ENCODE measurements around the gene FOXF1.

The FOXF1 gene

DNA sequence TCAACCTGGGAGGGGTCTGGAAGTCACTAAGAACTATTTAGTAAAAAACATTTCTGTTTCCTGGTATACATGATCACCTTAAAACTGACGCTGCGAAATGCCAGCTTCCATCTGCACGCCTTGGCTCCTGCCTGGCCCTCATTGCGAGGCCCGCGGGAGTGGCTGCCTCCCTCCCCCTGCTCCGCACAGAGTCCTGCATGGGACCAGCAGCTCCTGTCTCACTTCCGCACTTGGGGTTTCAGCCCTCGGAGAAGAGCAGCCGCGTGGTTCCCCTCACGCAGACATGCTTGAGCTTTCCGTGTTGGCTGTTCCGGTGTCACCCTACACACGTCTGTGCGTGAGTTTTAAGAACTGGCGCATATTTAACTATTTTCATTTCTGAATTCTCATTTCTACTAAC lies 26.3 kb downstream of the FOXF1 start:
- TF ChIP-seq, protein P1, sequence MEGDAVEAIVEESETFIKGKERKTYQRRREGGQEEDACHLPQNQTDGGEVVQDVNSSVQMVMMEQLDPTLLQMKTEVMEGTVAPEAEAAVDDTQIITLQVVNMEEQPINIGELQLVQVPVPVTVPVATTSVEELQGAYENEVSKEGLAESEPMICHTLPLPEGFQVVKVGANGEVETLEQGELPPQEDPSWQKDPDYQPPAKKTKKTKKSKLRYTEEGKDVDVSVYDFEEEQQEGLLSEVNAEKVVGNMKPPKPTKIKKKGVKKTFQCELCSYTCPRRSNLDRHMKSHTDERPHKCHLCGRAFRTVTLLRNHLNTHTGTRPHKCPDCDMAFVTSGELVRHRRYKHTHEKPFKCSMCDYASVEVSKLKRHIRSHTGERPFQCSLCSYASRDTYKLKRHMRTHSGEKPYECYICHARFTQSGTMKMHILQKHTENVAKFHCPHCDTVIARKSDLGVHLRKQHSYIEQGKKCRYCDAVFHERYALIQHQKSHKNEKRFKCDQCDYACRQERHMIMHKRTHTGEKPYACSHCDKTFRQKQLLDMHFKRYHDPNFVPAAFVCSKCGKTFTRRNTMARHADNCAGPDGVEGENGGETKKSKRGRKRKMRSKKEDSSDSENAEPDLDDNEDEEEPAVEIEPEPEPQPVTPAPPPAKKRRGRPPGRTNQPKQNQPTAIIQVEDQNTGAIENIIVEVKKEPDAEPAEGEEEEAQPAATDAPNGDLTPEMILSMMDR (conservative IDR thresholded peaks at IDR 0.05; ENCODE audit: low read depth) = no peak
- CTCF ChIA-PET = no interaction called here
- no peak for DNase-seq (ENCODE audit: low spot score)
- POLR2A ChIA-PET (ENCODE audit: low non-redundant PET) = no interaction called here
- H3K27ac ChIP-seq = no peak overlapping the region

DNA sequence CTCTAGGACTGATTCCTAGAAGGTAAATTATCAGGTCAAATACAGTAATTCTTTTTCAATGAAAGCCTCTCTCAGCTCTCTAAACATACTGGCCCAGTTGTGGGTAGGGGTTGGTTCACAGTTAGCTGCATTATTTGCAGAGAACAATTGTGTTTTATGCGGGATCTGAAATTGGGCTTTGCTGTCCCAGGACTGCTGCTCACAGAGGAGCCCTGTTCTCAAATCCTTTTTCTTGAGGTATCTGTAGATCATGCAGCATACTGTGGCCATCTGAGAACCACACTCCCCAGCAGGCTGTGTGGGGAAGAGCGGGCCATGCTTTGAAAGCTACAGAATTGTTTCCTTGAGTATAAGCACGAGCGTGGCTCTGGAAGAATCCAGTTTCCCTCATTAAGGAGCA lies 27.2 kb downstream of the FOXF1 start:
- CTCF ChIA-PET = no interaction called here
- no peak overlapping the region for H3K27ac ChIP-seq
- POLR2A ChIA-PET (ENCODE audit: low non-redundant PET) = no interaction called here
- TF ChIP-seq, protein P1 (conservative IDR thresholded peaks at IDR 0.05; ENCODE audit: low read depth) = no peak
- no peak for DNase-seq (ENCODE audit: low spot score)

DNA sequence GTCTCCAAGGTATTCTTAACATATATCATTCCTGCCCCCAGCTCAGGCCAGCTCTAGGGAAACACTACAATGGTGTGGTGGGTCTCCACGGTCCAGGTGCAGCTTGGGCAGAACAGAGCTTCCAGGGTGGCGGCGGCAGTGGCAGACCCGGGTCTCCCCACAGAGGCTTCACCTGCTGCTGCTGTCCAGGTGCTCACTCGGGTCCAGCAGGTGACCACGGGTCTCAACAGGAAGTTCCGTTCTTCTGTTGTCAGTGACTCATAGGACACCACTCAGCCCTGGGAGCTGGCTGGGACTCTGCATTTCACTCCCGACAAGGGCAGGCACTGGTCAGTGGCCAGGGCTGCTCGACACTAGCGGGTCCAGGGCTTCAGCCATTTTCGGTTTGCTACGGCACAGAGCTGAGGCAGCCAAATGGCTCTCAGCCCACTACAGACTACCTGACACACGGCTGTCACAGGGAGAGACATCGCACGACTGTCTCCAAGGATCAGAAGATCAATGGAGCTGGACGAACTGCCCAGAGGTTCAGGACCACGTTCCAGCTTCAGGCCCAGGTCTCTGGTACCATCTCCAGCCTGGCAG lies 28.0 kb downstream of the FOXF1 start:
- CTCF ChIA-PET = no interaction called here
- DNase-seq (ENCODE audit: low spot score) = no peak
- H3K27ac ChIP-seq = no peak overlapping the region
- TF ChIP-seq, protein P1 (conservative IDR thresholded peaks at IDR 0.05; ENCODE audit: low read depth) = no peak
- POLR2A ChIA-PET (ENCODE audit: low non-redundant PET) = no interaction called here

DNA sequence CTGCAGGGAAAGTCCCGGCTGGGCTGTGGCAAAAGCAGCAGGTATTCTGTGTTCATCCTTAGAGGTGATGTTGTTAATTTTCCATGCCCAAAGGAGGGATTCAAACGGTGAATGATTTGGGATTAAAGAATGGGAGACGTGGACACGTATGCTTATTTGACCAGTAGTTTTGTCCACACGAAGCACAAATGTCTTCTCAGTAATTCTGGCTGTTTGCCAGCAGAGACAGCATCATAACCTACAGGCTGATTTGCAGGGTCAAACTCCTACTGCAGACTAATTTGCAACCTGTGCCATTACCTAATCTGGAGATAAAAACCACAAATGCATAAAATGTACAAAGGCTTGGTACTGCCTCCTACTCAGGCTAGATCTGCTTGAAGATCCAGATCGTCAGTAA lies 30.6 kb downstream of the FOXF1 start:
- TF ChIP-seq, protein P1 (conservative IDR thresholded peaks at IDR 0.05; ENCODE audit: low read depth) = no peak

DNA sequence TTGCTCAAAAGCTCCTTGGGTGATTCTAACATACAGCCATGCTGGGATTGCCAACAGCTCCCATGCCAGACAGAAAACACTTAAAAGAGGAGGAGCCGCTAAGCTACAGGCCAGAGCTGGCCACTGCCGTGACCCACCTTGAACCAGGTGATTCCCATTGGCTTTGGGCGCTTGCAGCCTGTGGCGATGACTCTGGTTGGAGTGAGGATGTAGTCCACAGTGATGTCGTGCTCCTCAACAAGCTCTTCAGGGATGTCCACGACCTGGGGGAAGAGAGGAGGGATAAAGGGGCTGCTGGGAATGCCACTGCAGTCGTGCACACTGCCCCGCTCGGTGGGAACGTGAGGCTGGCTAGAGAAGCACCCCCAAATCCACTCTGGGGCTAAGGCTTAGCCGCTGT lies 31.2 kb downstream of the FOXF1 start:
- TF ChIP-seq, protein P1 (conservative IDR thresholded peaks at IDR 0.05; ENCODE audit: low read depth) = no peak
- ChIA-PET CTCF (interaction anchor here (0.5 kb wide), 1 partner anchor 555 kb away, joined by 6 read pairs; no protein-coding TSS in a partner anchor), POLR2A (ENCODE audit: low non-redundant PET) (no interaction called here)

More for the DNA sequence above, 30.6 kb downstream of the FOXF1 start:
- H3K27ac ChIP-seq = no peak overlapping the region
- CTCF ChIA-PET = no interaction called here
- no peak for DNase-seq (ENCODE audit: low spot score)
- POLR2A ChIA-PET (ENCODE audit: low non-redundant PET) = no interaction called here

DNA sequence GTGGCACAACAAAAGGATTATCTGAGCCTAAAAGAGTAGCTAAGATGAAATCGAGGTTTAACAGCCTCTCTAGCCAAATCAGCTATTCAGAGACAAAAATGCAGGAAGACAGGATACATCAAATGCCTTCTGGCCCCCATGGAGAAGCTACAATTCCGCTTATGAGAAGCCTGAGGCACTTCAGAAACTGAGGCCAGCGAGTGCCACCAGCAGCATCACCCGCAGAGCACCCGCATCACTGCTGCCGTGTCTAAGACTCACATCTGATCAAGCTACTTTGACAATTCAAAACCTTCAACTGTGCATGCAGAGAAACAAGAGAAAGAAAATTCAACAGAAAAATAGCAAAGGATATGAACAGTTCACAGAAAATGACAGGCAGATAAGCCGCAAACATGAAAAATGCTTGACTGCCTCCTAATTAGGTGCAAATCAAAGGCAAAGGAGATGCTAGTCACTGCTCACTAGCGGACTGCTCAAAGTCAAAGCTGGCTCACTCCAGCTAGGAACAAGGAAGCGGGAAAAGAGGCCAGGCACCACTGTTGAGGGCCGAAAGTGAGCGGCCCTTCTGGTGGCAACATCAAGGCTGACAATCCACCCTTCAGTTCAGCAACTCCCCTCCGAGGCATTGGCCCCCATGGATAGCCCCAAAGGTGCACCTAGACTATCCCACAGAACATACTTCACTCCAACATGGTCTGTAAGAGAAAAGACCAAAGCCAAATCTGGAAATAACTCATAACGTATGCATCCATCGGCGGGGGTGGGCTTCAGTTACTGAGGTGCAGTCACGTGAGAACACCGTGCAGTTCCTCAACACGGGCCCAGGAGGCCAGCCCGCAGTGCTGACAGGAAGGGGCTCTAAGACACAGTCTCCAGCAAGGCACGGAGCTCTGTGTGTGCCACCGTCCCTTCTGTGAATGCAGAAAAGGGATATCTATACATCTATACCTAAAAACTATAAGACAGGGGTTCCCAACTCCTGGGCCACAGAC lies 32.7 kb downstream of the FOXF1 start:
- TF ChIP-seq, protein P1 (conservative IDR thresholded peaks at IDR 0.05; ENCODE audit: low read depth) = no peak
- POLR2A ChIA-PET (ENCODE audit: low non-redundant PET) = no interaction called here
- CTCF ChIA-PET = no interaction called here
- no peak for DNase-seq (ENCODE audit: low spot score)
- H3K27ac ChIP-seq = no peak overlapping the region

More for the DNA sequence above, 31.2 kb downstream of the FOXF1 start:
- no peak overlapping the region for H3K27ac ChIP-seq
- DNase-seq (ENCODE audit: low spot score) = no peak
